ENCODE measurements around the gene RNF44. TPM values are rescaled to one million over a fixed set of nuclear protein-coding genes. Genes with fewer than 3 reads are reported as not detected.

The RNF44 gene
- total RNA-seq, 1 donor from 2014 or later, result 9.8 TPM

GRCh38 chr5:176524987-176525386 is 12.2 kb downstream of the RNF44 start:
- FAIRE-seq, result no peak
- DNase-seq (ENCODE audit: low spot score in 2 of 2), result no peak

GRCh38 chr5:176524138-176524537 is 13.1 kb downstream of the RNF44 start:
- DNase-seq (ENCODE audit: low spot score in 2 of 2) (no peak), FAIRE-seq (no peak)

GRCh38 chr5:176521699-176522263 is 15.4 kb downstream of the RNF44 start:
- DNase-seq (ENCODE audit: low spot score in 2 of 2) (no peak), FAIRE-seq (no peak)

- no peak for DNase-seq (ENCODE audit: low spot score in 2 of 2)
- no peak for FAIRE-seq
These were observed 15.9 kb downstream of the RNF44 start for GRCh38 chr5:176521286-176521685.

- FAIRE-seq, result no peak
- DNase-seq (ENCODE audit: low spot score in 2 of 2), result no peak
These were observed 17.1 kb downstream of the RNF44 start for GRCh38 chr5:176519810-176520720.

- FAIRE-seq, result no peak
- DNase-seq (ENCODE audit: low spot score in 2 of 2), result no peak
These were observed 20.0 kb downstream of the RNF44 start for GRCh38 chr5:176517053-176517661.

GRCh38 chr5:176515396-176515795 is 21.8 kb downstream of the RNF44 start:
- FAIRE-seq, result no peak

GRCh38 chr5:176514244-176514950 is 22.8 kb downstream of the RNF44 start:
- DNase-seq (ENCODE audit: low spot score in 2 of 2) (no peak), FAIRE-seq (no peak)

More at GRCh38 chr5:176515396-176515795, 21.8 kb downstream of the RNF44 start:
- no peak for DNase-seq (ENCODE audit: low spot score in 2 of 2)

GRCh38 chr5:176513788-176514187 is 23.4 kb downstream of the RNF44 start:
- no peak for DNase-seq (ENCODE audit: low spot score in 2 of 2)
- FAIRE-seq, result no peak

GRCh38 chr5:176508603-176509002 is 28.6 kb downstream of the RNF44 start:
- no peak for FAIRE-seq

GRCh38 chr5:176507911-176508310 is 29.3 kb downstream of the RNF44 start:
- no peak for FAIRE-seq
- no peak for DNase-seq (ENCODE audit: low spot score in 2 of 2)

More at GRCh38 chr5:176508603-176509002, 28.6 kb downstream of the RNF44 start:
- DNase-seq (ENCODE audit: low spot score in 2 of 2), result no peak

GRCh38 chr5:176503496-176503895 is 33.7 kb downstream of the RNF44 start:
- no peak for DNase-seq (ENCODE audit: low spot score in 2 of 2)
- no peak for FAIRE-seq

GRCh38 chr5:176501333-176501732 is 35.9 kb downstream of the RNF44 start:
- DNase-seq (ENCODE audit: low spot score in 2 of 2) (no peak), FAIRE-seq (no peak)

GRCh38 chr5:176500511-176500910 is 36.7 kb downstream of the RNF44 start:
- DNase-seq (ENCODE audit: low spot score in 2 of 2) (no peak), FAIRE-seq (no peak)

- FAIRE-seq, result no peak
- DNase-seq (ENCODE audit: low spot score in 2 of 2), result no peak
These were observed 37.9 kb downstream of the RNF44 start for GRCh38 chr5:176499273-176499672.

- FAIRE-seq (no peak), DNase-seq (ENCODE audit: low spot score in 2 of 2) (no peak)
These were observed 39.4 kb downstream of the RNF44 start for GRCh38 chr5:176497852-176498251.

- no peak for FAIRE-seq
- DNase-seq (ENCODE audit: low spot score in 2 of 2), result no peak
These were observed 44.8 kb downstream of the RNF44 start for GRCh38 chr5:176492431-176492830.

GRCh38 chr5:176491901-176492300 is 45.3 kb downstream of the RNF44 start:
- FAIRE-seq, result no peak
- no peak for DNase-seq (ENCODE audit: low spot score in 2 of 2)

GRCh38 chr5:176491101-176491502 is 46.1 kb downstream of the RNF44 start:
- DNase-seq (ENCODE audit: low spot score in 2 of 2) (no peak), FAIRE-seq (no peak)

GRCh38 chr5:176490301-176490700 is 46.9 kb downstream of the RNF44 start:
- DNase-seq (ENCODE audit: low spot score in 2 of 2) (no peak), FAIRE-seq (no peak)

- FAIRE-seq (no peak), DNase-seq (ENCODE audit: low spot score in 2 of 2) (no peak)
These were observed 48.1 kb downstream of the RNF44 start for GRCh38 chr5:176489077-176489476.

Measured in frontal cortex (tissue), 4 donors.